ENCODE results near the gene MLH1.

GRCh38 chr3:37068031-37068430, 74.7 kb downstream of the MLH1 start:
- TF ChIP-seq CTCF (IDR thresholded peaks at IDR 0.05; ENCODE audit: low read length) (no peak), EZH2 (IDR thresholded peaks at IDR 0.05; ENCODE audit: borderline replicate concordance, low read length) (no peak)
